ENCODE measurements around the gene RNLS. TPM values are rescaled to one million over a fixed set of nuclear protein-coding genes. Genes with fewer than 3 reads are reported as not detected.
"Not testable (repeated sequence)": the region's sequence is repeated elsewhere in the genome, so short reads cannot be mapped to it uniquely, and the experiment has no call there.

The RNLS gene
- total RNA-seq, 4 donors from 2014 or later = 8.7 to 19.7 (median 12.9) TPM

GRCh38 chr10:88278912-88279311, 304.2 kb downstream of the RNLS start:
- no peak overlapping the region for H3K27ac ChIP-seq
- H3K4me3 ChIP-seq = no peak overlapping the region
- H3K27me3 ChIP-seq = no peaks in the 10 kb centered on the region
- no peak for TF ChIP-seq POLR2A (IDR thresholded peaks at IDR 0.05)
- no peak for TF ChIP-seq CTCF (IDR thresholded peaks at IDR 0.05)
- H3K9me3 ChIP-seq = no peaks in the 10 kb centered on the region
- intact Hi-C loops (cut with DNase I; ENCODE audit: low total_unique reads) = no loop called here
- no peaks in the 10 kb centered on the region for H3K4me1 ChIP-seq
- DNase-seq = no peak
- H3K36me3 ChIP-seq = peaks cover 0 to 4% of the 10 kb centered on the region in 2 donors

GRCh38 chr10:88276945-88277344, 306.2 kb downstream of the RNLS start:
- H3K27ac ChIP-seq; H3K4me1 ChIP-seq; H3K9me3 ChIP-seq; H3K36me3 ChIP-seq; intact Hi-C loops (cut with DNase I; ENCODE audit: low total_unique reads); H3K27me3 ChIP-seq; DNase-seq; H3K4me3 ChIP-seq: not testable (repeated sequence)

GRCh38 chr10:88274286-88274685, 308.8 kb downstream of the RNLS start:
- no peak overlapping the region for H3K27ac ChIP-seq

GRCh38 chr10:88273567-88273966, 309.6 kb downstream of the RNLS start:
- Histone ChIP-seq H3K4me1 (no peaks in the 10 kb centered on the region), H3K27me3 (no peaks in the 10 kb centered on the region), H3K36me3 (peaks cover 0 to 4% of the 10 kb centered on the region in 2 donors), H3K4me3 (no peak overlapping the region), H3K27ac (no peak overlapping the region), H3K9me3 (no peaks in the 10 kb centered on the region)
- TF ChIP-seq POLR2A (IDR thresholded peaks at IDR 0.05) (no peak), CTCF (IDR thresholded peaks at IDR 0.05) (no peak)
- no peak for DNase-seq
- intact Hi-C loops (cut with DNase I; ENCODE audit: low total_unique reads) = no loop called here

More at GRCh38 chr10:88274286-88274685, 308.8 kb downstream of the RNLS start:
- TF ChIP-seq POLR2A (IDR thresholded peaks at IDR 0.05) (no peak), CTCF (IDR thresholded peaks at IDR 0.05) (no peak)
- Histone ChIP-seq H3K27me3 (no peaks in the 10 kb centered on the region), H3K4me1 (no peaks in the 10 kb centered on the region), H3K4me3 (no peak overlapping the region), H3K36me3 (peaks cover 0 to 4% of the 10 kb centered on the region in 2 donors), H3K9me3 (no peaks in the 10 kb centered on the region)
- intact Hi-C loops (cut with DNase I; ENCODE audit: low total_unique reads) = no loop called here
- DNase-seq = no peak

- no peak for DNase-seq
- no peaks in the 10 kb centered on the region for H3K4me1 ChIP-seq
- no peaks in the 10 kb centered on the region for H3K9me3 ChIP-seq
- no peak overlapping the region for H3K4me3 ChIP-seq
- H3K27ac ChIP-seq = no peak overlapping the region
- intact Hi-C loops (cut with DNase I; ENCODE audit: low total_unique reads) = no loop called here
- H3K36me3 ChIP-seq = peaks cover 0 to 4% of the 10 kb centered on the region in 2 donors
- TF ChIP-seq CTCF (IDR thresholded peaks at IDR 0.05) (no peak), POLR2A (IDR thresholded peaks at IDR 0.05) (no peak)
- H3K27me3 ChIP-seq = no peaks in the 10 kb centered on the region
Observed at GRCh38 chr10:88271761-88272543, 311.2 kb downstream of the RNLS start.
